CD4-positive, alpha-beta T cell (primary cell): ENCODE results near the gene NRXN2. TPM values are rescaled to one million over a fixed set of nuclear protein-coding genes. Genes with fewer than 3 reads are reported as not detected.

ENCODE experiments used
- ATAC-seq: fragments of 200-7000 bp; cut with Tn5 transposase; one replicate; pipeline ENCODE4 v1.10.0; 2022; ENCODE audit warnings: mild to moderate bottlenecking; ENCODE audit not compliant: poor library complexity
- CTCF ChIA-PET: fragments of 350-600 bp; sonication (Branson Sonifier 250); formaldehyde crosslinking; loops from one replicate; lab custom pipeline; 2021; ENCODE audit warnings: antibody characterized with exemption, inconsistent platforms; lab: Charles Lee
- POLR2A ChIA-PET: fragments of 350-600 bp; sonication (Branson Sonifier 250); formaldehyde crosslinking; loops from one replicate; lab custom pipeline; 2021; ENCODE audit warnings: antibody characterized with exemption, inconsistent platforms; lab: Charles Lee
- DNase-seq, 14 experiments: peaks; one replicate each; pipeline ENCODE4 v3.0.0-alpha.2; 2013 to 2020; ENCODE audit warnings: mixed read lengths in 2 of 14
- H3K27ac ChIP-seq, 2 donors: one replicate each; pipeline versions ENCODE4 v1.5.1 to v1.7.0; 2013; ENCODE audit warnings: low read length in 2 of 2, low read depth in 1 of 2, mild to moderate bottlenecking in 1 of 2
- H3K27me3 ChIP-seq, 2 experiments: 1 replicate in 1 of 2; 2 replicates in 1 of 2; pipeline versions ENCODE4 v1.6.1 to v1.7.0; 2013; ENCODE audit warnings: low read length in 2 of 2, control low read depth in 1 of 2, mild to moderate bottlenecking in 1 of 2, moderate library complexity in 1 of 2; ENCODE audit not compliant: insufficient read depth in 2 of 2, control insufficient read depth in 1 of 2
- H3K36me3 ChIP-seq: one replicate; pipeline ENCODE4 v1.6.1; 2013; ENCODE audit warnings: low read length, control low read depth; ENCODE audit not compliant: insufficient read depth
- H3K4me1 ChIP-seq: one replicate; pipeline ENCODE4 v1.6.1; 2013; ENCODE audit warnings: low read length, control low read depth; ENCODE audit not compliant: insufficient read depth
- H3K4me3 ChIP-seq: one replicate; pipeline ENCODE4 v1.5.1; 2013; ENCODE audit warnings: mild to moderate bottlenecking, low read length, moderate library complexity
- H3K9me3 ChIP-seq, 2 experiments: 1 replicate in 1 of 2; 2 replicates in 1 of 2; pipeline versions ENCODE4 v1.6.1 to v1.7.0; 2013; ENCODE audit warnings: low read length in 2 of 2, mild to moderate bottlenecking in 2 of 2, control low read depth in 1 of 2, moderate library complexity in 1 of 2; ENCODE audit not compliant: control insufficient read depth in 1 of 2, insufficient read depth in 1 of 2
- H3K27ac Mint-ChIP-seq: one replicate; pipeline ENCODE4 v1.8.0; 2020; ENCODE audit warnings: mixed read lengths
- H3K27me3 Mint-ChIP-seq: one replicate; pipeline ENCODE4 v1.8.0; 2021; ENCODE audit warnings: mixed read lengths
- H3K36me3 Mint-ChIP-seq: one replicate; pipeline ENCODE4 v1.8.0; 2021; ENCODE audit warnings: low read depth, mixed read lengths
- H3K4me1 Mint-ChIP-seq: one replicate; pipeline ENCODE4 v1.8.0; 2021; ENCODE audit warnings: low read depth, mixed read lengths
- H3K4me3 Mint-ChIP-seq: one replicate; pipeline ENCODE4 v1.8.0; 2020; ENCODE audit warnings: mild to moderate bottlenecking, mixed read lengths
- H3K9me3 Mint-ChIP-seq: one replicate; pipeline ENCODE4 v1.8.0; 2020; ENCODE audit warnings: mixed read lengths
- CTCF ChIP-seq: fragments of 200-600 bp; IDR thresholded peaks from one replicate; pipeline ENCODE4 v1.8.0; 2022; ENCODE audit warnings: antibody characterized with exemption, mild to moderate bottlenecking
- intact Hi-C, 2 experiments: fragments of 100-400 bp; cut with DNase I in 1 of 2; cut with micrococcal nuclease in 1 of 2; formaldehyde crosslinking; loops; one replicate each; pipeline versions ENCODE4 v1.15.1 to v1.9.0; 2023 to 2025; cut with DNase I, micrococcal nuclease
- total RNA-seq, 174 experiments: library from RNA in 2 of 174; stranded (reverse) in 2 of 174; gene quantifications; one replicate each; pipeline ENCODE4 v1.2.3 and lab custom pipeline; 2021 to 2026

Gene NRXN2
- total RNA-seq, 2 experiments from 2014 or later = 0.05 to 0.31 TPM

- ChIA-PET POLR2A (no interaction called here), CTCF (no interaction called here)
- Mint-ChIP-seq H3K4me3 (no peak overlapping the region), H3K36me3 (no peaks in the 10 kb centered on the region), H3K4me1 (peaks cover 8% of the 10 kb centered on the region), H3K27me3 (no peaks in the 10 kb centered on the region), H3K27ac (no peak overlapping the region), H3K9me3 (no peaks in the 10 kb centered on the region)
- intact Hi-C loops = no loop called here
- ATAC-seq (no peak), DNase-seq (no peak)
- Histone ChIP-seq H3K36me3 (no peaks in the 10 kb centered on the region), H3K9me3 (peaks cover 0 to 5% of the 10 kb centered on the region in 2 experiments), H3K4me3 (no peak overlapping the region), H3K27ac (no peak overlapping the region), H3K27me3 (no peaks in the 10 kb centered on the region), H3K4me1 (peaks cover 16% of the 10 kb centered on the region)
- TF ChIP-seq CTCF = no peak
Observed at GRCh38 chr11:64619196-64619595, 103.8 kb downstream of the NRXN2 start.

GRCh38 chr11:64616817-64617216 is 106.2 kb downstream of the NRXN2 start:
- no peaks in the 10 kb centered on the region for H3K9me3 Mint-ChIP-seq
- POLR2A ChIA-PET = no interaction called here
- H3K36me3 Mint-ChIP-seq = no peaks in the 10 kb centered on the region
- Histone ChIP-seq H3K27ac (no peak overlapping the region), H3K9me3 (peaks cover 0 to 5% of the 10 kb centered on the region in 2 experiments), H3K36me3 (no peaks in the 10 kb centered on the region), H3K4me1 (peaks cover 22% of the 10 kb centered on the region), H3K4me3 (no peak overlapping the region), H3K27me3 (no peaks in the 10 kb centered on the region)
- H3K27me3 Mint-ChIP-seq = no peaks in the 10 kb centered on the region
- TF ChIP-seq CTCF = no peak
- no peak for ATAC-seq
- no peak overlapping the region for H3K4me3 Mint-ChIP-seq
- intact Hi-C loops = no loop called here
- DNase-seq = no peak
- no peak overlapping the region for H3K27ac Mint-ChIP-seq
- CTCF ChIA-PET = no interaction called here
- H3K4me1 Mint-ChIP-seq = peaks cover 19% of the 10 kb centered on the region

- peaks cover 14% of the 10 kb centered on the region for H3K4me1 ChIP-seq
- Mint-ChIP-seq H3K4me1 (peaks cover 24% of the 10 kb centered on the region), H3K9me3 (no peaks in the 10 kb centered on the region), H3K4me3 (no peak overlapping the region), H3K27ac (no peak overlapping the region), H3K27me3 (no peaks in the 10 kb centered on the region), H3K36me3 (no peaks in the 10 kb centered on the region)
- ChIA-PET POLR2A (no interaction called here), CTCF (no interaction called here)
- no peak for TF ChIP-seq CTCF
- peaks cover 0 to under 1% of the 10 kb centered on the region in 2 experiments for H3K9me3 ChIP-seq
- intact Hi-C loops = no loop called here
- H3K27me3 ChIP-seq = no peaks in the 10 kb centered on the region
- ATAC-seq (no peak), DNase-seq (no peak)
- H3K27ac ChIP-seq = no peak overlapping the region
- H3K36me3 ChIP-seq = no peaks in the 10 kb centered on the region
- H3K4me3 ChIP-seq = no peak overlapping the region
Observed at GRCh38 chr11:64614917-64615316, 108.1 kb downstream of the NRXN2 start.
